ENCODE results near the gene YPEL3.
A peak's percentile ranks its signal among the peaks of the same experiment; 100 is the strongest.

The YPEL3 gene

DNA sequence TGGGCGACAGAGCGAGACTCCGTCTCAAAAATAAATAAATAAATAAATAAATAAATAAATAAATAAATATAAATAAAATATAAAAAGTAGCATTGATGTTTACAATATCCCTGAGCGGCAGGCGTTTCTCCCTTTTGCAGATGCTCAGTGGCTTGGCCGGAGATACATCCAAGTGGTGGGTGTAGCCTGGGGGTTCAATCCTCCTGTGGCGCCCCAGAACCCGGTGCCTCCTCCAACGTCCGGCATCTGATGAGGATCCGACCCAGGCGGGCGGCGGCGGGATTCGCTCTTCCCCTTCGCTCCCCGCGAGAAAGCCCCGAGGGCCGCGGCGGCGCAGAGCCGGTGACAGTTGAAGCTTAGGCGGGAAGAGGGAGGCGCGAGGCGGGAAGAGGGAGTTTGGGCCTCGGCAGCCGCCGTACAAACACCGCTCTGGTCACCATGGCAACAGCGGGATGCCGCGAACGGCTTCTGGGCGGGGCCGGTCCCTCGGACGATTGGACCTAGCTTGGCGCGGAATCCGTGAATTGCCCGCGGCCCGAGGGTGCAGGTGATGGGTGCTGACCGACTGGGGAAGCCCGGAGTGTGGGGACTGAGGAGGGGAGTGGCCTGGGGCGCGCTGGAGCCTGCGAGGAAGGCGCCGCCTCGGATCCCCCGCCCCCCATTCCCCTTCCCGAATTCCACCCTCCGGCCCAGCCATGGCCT lies 43.2 kb downstream of the YPEL3 start:
- peak overlapping the region; percentile 72 for H3K9ac ChIP-seq (ENCODE audit: low read length)
- no peaks in the 10 kb centered on the region for H3K79me2 ChIP-seq (ENCODE audit: insufficient read depth, low read length)
- TF ChIP-seq, protein P1, sequence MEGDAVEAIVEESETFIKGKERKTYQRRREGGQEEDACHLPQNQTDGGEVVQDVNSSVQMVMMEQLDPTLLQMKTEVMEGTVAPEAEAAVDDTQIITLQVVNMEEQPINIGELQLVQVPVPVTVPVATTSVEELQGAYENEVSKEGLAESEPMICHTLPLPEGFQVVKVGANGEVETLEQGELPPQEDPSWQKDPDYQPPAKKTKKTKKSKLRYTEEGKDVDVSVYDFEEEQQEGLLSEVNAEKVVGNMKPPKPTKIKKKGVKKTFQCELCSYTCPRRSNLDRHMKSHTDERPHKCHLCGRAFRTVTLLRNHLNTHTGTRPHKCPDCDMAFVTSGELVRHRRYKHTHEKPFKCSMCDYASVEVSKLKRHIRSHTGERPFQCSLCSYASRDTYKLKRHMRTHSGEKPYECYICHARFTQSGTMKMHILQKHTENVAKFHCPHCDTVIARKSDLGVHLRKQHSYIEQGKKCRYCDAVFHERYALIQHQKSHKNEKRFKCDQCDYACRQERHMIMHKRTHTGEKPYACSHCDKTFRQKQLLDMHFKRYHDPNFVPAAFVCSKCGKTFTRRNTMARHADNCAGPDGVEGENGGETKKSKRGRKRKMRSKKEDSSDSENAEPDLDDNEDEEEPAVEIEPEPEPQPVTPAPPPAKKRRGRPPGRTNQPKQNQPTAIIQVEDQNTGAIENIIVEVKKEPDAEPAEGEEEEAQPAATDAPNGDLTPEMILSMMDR (IDR thresholded peaks at IDR 0.05; ENCODE audit: low read length): no peak
- no peak for TF ChIP-seq EZH2 (IDR thresholded peaks at IDR 0.05; ENCODE audit: borderline replicate concordance, low read length)
- H3K36me3 ChIP-seq (ENCODE audit: insufficient read depth, low read length): no peaks in the 10 kb centered on the region
- H3K27me3 ChIP-seq (ENCODE audit: insufficient read depth, low read length): no peaks in the 10 kb centered on the region; the same call in 1 of the 2 replicates
- H3K4me1 ChIP-seq (ENCODE audit: insufficient read depth, low read length, severe bottlenecking): peaks cover 25% of the 10 kb centered on the region
- H3K27ac ChIP-seq (ENCODE audit: low read depth, low read length, poor library complexity, severe bottlenecking): peak overlapping the region; percentile 56
- H3K9me3 ChIP-seq (ENCODE audit: low read length): no peaks in the 10 kb centered on the region
- H4K20me1 ChIP-seq (ENCODE audit: insufficient read depth, low read length): no peaks in the 10 kb centered on the region
- peak overlapping the region; percentile 72 for H3K4me3 ChIP-seq (ENCODE audit: low read depth, low read length, poor library complexity, severe bottlenecking)
- peak overlapping the region; percentile 90 for H3K4me2 ChIP-seq (ENCODE audit: low read length)
- H2AFZ ChIP-seq (ENCODE audit: low read length): peak overlapping the region; percentile 97; the same call in 1 of the 2 replicates
- no peaks in the 10 kb centered on the region for H3K9me2 ChIP-seq (ENCODE audit: low read depth, low read length)
- H3F3A ChIP-seq (ENCODE audit: insufficient read depth, low read length): no peaks in the 10 kb centered on the region

DNA sequence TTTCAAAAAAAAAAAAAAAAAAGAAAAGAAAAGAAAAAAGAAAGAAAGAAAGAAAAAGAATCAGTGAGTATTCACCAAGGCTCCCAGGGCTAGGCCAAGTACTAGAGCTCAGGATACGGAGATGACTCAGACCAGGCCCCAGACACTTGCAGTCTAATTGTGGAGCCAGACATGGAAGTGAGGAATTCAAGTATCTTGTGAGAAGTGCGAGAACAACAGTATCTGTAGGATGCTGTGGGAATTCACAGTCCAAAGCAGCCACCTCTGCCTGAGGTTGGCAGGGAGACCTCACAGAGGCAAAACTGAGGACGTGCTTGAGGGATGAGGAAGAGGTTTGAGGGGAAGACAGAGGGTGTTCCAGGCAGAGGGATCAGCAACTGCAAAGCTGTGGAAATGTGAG lies 44.5 kb downstream of the YPEL3 start:
- no peak overlapping the region; the same call in 1 of the 2 replicates for H3K9ac ChIP-seq (ENCODE audit: low read length)
- H3K79me2 ChIP-seq (ENCODE audit: insufficient read depth, low read length): no peaks in the 10 kb centered on the region
- no peak overlapping the region for H3K4me3 ChIP-seq (ENCODE audit: low read depth, low read length, poor library complexity, severe bottlenecking)
- TF ChIP-seq, protein P1 (IDR thresholded peaks at IDR 0.05; ENCODE audit: low read length): no peak
- no peak for TF ChIP-seq EZH2 (IDR thresholded peaks at IDR 0.05; ENCODE audit: borderline replicate concordance, low read length)
- H3K9me3 ChIP-seq (ENCODE audit: low read length): no peaks in the 10 kb centered on the region
- H3K27ac ChIP-seq (ENCODE audit: low read depth, low read length, poor library complexity, severe bottlenecking): no peak overlapping the region
- H4K20me1 ChIP-seq (ENCODE audit: insufficient read depth, low read length): no peaks in the 10 kb centered on the region
- no peak overlapping the region for H2AFZ ChIP-seq (ENCODE audit: low read length)
- peaks cover 25% of the 10 kb centered on the region for H3K4me1 ChIP-seq (ENCODE audit: insufficient read depth, low read length, severe bottlenecking)
- H3K4me2 ChIP-seq (ENCODE audit: low read length): no peak overlapping the region
- no peaks in the 10 kb centered on the region for H3F3A ChIP-seq (ENCODE audit: insufficient read depth, low read length)
- no peaks in the 10 kb centered on the region for H3K9me2 ChIP-seq (ENCODE audit: low read depth, low read length)
- H3K27me3 ChIP-seq (ENCODE audit: insufficient read depth, low read length): no peaks in the 10 kb centered on the region; the same call in 1 of the 2 replicates
- no peaks in the 10 kb centered on the region for H3K36me3 ChIP-seq (ENCODE audit: insufficient read depth, low read length)

DNA sequence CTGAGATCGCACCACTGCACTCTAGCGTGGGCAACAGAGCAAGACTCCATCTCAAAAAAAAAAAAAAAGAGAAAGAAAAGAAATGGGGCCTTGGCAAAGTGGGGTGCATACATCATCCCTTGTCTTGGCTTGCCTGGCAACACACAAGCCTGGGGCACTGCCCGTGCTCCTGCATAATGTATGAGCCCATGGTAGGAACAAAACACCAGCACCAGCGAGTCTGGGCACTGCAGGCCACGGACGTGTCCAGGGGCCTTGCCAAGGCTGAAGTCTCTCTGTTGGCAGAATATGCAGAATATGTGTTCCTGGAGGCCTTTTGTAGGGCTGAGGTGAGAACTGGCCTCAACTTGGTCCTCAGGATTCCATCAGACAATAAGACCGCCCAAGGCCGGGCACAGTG lies 46.1 kb downstream of the YPEL3 start:
- Histone ChIP-seq H3K79me2 (ENCODE audit: insufficient read depth, low read length) (no peaks in the 10 kb centered on the region), H2AFZ (ENCODE audit: low read length) (no peak overlapping the region), H3K9me2 (ENCODE audit: low read depth, low read length) (no peaks in the 10 kb centered on the region), H3K27ac (ENCODE audit: low read depth, low read length, poor library complexity, severe bottlenecking) (no peak overlapping the region), H4K20me1 (ENCODE audit: insufficient read depth, low read length) (no peaks in the 10 kb centered on the region), H3K27me3 (ENCODE audit: insufficient read depth, low read length) (no peaks in the 10 kb centered on the region; the same call in 1 of the 2 replicates), H3K9ac (ENCODE audit: low read length) (no peak overlapping the region), H3K4me3 (ENCODE audit: low read depth, low read length, poor library complexity, severe bottlenecking) (no peak overlapping the region), H3F3A (ENCODE audit: insufficient read depth, low read length) (no peaks in the 10 kb centered on the region), H3K9me3 (ENCODE audit: low read length) (no peaks in the 10 kb centered on the region), H3K36me3 (ENCODE audit: insufficient read depth, low read length) (no peaks in the 10 kb centered on the region), H3K4me2 (ENCODE audit: low read length) (no peak overlapping the region), H3K4me1 (ENCODE audit: insufficient read depth, low read length, severe bottlenecking) (peaks cover 24% of the 10 kb centered on the region)
- TF ChIP-seq, protein P1 (IDR thresholded peaks at IDR 0.05; ENCODE audit: low read length): no peak
- TF ChIP-seq EZH2 (IDR thresholded peaks at IDR 0.05; ENCODE audit: borderline replicate concordance, low read length): no peak
